SK-N-MC (cell line): ENCODE results near the gene SELENOO.

Experiments used
- EZH2 ChIP-seq: fragments of 200-600 bp; sonication (generic); IDR thresholded peaks from one replicate; pipeline ENCODE4 v1.6.1; 2017; ENCODE audit warnings: antibody characterized with exemption
- POLR2AphosphoS5 ChIP-seq: IDR thresholded peaks from 2 replicates; pipeline ENCODE4 v1.6.1; 2012; ENCODE audit warnings: mild to moderate bottlenecking, low read depth, low read length, borderline replicate concordance

GRCh38 chr22:50179937-50180726, 20.7 kb upstream of the SELENOO start:
- TF ChIP-seq EZH2 (no peak), POLR2AphosphoS5 (no peak)
